Fibroblast of lung (primary cell): Measurements from ENCODE around the gene GPR142. TPM values are rescaled to one million over a fixed set of nuclear protein-coding genes. Genes with fewer than 3 reads are reported as not detected.

ENCODE experiments used
- DNase-seq, 2 donors: peaks; one replicate each; pipeline versions ENCODE4 v3.0.0 to v3.0.0-alpha.2; 2010; ENCODE audit warnings: low read depth in 2 of 2
- H2AFZ ChIP-seq: 2 replicates; pipeline ENCODE4 v1.5.1; 2012; ENCODE audit warnings: low read length, control low read depth, inconsistent platforms
- H3K27ac ChIP-seq: 2 replicates; pipeline ENCODE4 v1.5.1; 2011; ENCODE audit warnings: low read length, control low read depth; ENCODE audit not compliant: insufficient read depth
- H3K27me3 ChIP-seq: 2 replicates; pipeline ENCODE4 v1.5.1; 2011; ENCODE audit warnings: mild to moderate bottlenecking, low read length; ENCODE audit not compliant: control insufficient read depth, insufficient read depth
- H3K36me3 ChIP-seq: 2 replicates; pipeline ENCODE4 v1.5.1; 2011; ENCODE audit warnings: low read length; ENCODE audit not compliant: control insufficient read depth, insufficient read depth
- H3K4me1 ChIP-seq: 2 replicates; pipeline ENCODE4 v1.5.1; 2011; ENCODE audit warnings: low read length; ENCODE audit not compliant: control insufficient read depth, insufficient read depth; ENCODE audit errors: extremely low read depth
- H3K4me2 ChIP-seq: 2 replicates; pipeline ENCODE4 v1.5.1; 2011; ENCODE audit warnings: low read length, control low read depth; ENCODE audit not compliant: insufficient read depth; ENCODE audit errors: extremely low read depth
- H3K4me3 ChIP-seq, 4 experiments: fragments of 200-600 bp in 1 of 4; sonication (generic) in 1 of 4; replicated peaks in 1 of 4; 2 replicates each; pipeline ENCODE4 v1.5.1; 2011 to 2016; ENCODE audit warnings: low read length in 4 of 4, low read depth in 3 of 4, mild to moderate bottlenecking in 3 of 4, control low read depth in 2 of 4, inconsistent platforms in 1 of 4, mixed read lengths in 1 of 4; ENCODE audit not compliant: insufficient read depth in 1 of 4; ENCODE audit errors: control extremely low read depth in 1 of 4
- H3K79me2 ChIP-seq: 2 replicates; pipeline ENCODE4 v1.5.1; 2012; ENCODE audit warnings: mild to moderate bottlenecking, low read length, inconsistent platforms; ENCODE audit not compliant: control insufficient read depth, insufficient read depth
- H3K9ac ChIP-seq: 2 replicates; pipeline ENCODE4 v1.5.1; 2011; ENCODE audit warnings: mild to moderate bottlenecking, low read length, control low read depth; ENCODE audit not compliant: insufficient read depth
- H3K9me3 ChIP-seq: 2 replicates; pipeline ENCODE4 v1.5.1; 2012; ENCODE audit warnings: low read depth, low read length; ENCODE audit not compliant: control insufficient read depth, insufficient read depth
- H4K20me1 ChIP-seq: 2 replicates; pipeline ENCODE4 v1.5.1; 2011; ENCODE audit warnings: low read length; ENCODE audit not compliant: control insufficient read depth, insufficient read depth; ENCODE audit errors: extremely low read depth
- EZH2 ChIP-seq: IDR thresholded peaks from 2 replicates; pipeline ENCODE4 v1.5.1; 2012; ENCODE audit warnings: low read length, control low read depth, mild to moderate bottlenecking; ENCODE audit errors: missing control alignments
- polyA plus RNA-seq, 2 donors: library from polyadenylated mRNA; depleted of rRNA in 1 of 2; stranded (reverse) in 1 of 2; unstranded in 1 of 2; fragments of >200 nt; gene quantifications; 2 replicates each; pipeline ENCODE4 v1.2.1, GENCODE V29; 2011 to 2012; ENCODE audit warnings: missing spikeins in 1 of 2
- total RNA-seq: library from RNA; depleted of rRNA; stranded (reverse); fragments of >200 nt; gene quantifications from 2 replicates; pipeline ENCODE4 v1.2.1, GENCODE V29; 2014
- TF ChIP-seq, protein P1 (sequence below), 2 donors: IDR thresholded peaks in 1 of 2; conservative IDR thresholded peaks in 1 of 2; 1 replicate in 1 of 2; 2 replicates in 1 of 2; pipeline ENCODE4 v1.5.1; 2011 to 2012; ENCODE audit warnings: low read length in 2 of 2, control low read depth in 1 of 2, inconsistent platforms in 1 of 2, low read depth in 1 of 2, mild to moderate bottlenecking in 1 of 2

The GPR142 gene
- total and polyA plus RNA-seq, 2 donors (not counting 1 experiment from before 2014, with no cell fraction given), result not detected

DNA sequence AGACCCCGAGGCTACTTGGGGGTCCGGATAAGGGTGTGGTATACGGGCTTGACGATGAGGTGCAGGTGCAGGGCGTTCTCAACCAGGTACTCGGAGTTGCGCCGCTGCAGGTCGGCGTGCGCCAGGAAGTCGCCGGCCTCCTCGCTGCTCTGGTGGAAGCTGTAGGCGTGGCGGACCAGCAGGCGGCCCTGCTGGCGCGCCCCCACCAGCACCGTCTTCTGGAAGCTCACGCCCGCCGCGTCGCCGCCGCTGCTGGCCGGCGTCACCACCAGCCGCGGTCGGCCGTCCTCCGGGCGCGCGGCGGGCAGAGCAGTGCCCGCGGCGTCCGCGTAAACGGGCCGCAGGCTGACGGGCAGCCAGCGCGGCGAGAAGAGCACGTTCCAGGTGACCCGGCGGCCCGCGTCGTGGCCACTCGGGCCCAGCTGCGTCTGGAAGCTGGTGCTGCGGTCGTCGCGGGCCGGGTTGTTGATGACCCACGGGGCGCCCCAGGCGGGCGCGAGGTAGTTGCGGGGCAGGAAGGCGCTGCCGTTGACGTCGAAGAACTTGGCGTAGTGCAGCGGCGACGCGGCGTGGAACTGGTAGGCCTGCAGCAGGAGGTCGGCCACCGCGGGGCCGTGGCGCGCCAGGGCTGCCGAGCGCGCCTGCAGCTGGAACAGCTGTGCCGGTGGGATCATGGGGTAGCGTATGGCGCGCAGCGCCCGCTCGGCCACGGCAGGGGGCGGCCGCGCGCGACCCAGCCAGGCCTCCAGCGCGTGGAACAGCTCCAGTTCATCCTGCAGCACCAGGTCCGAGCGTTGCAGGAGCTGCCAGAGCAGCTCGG is 10.4 kb upstream of the GPR142 start:
- Histone ChIP-seq H3K4me3 (no peak overlapping the region), H3K27me3 (no peaks in the 10 kb centered on the region)

GRCh38 chr17:74357466-74357809 is 9.9 kb upstream of the GPR142 start:
- H3K9ac ChIP-seq, result no peak overlapping the region

More for the DNA sequence above, 10.4 kb upstream of the GPR142 start:
- no peak overlapping the region for H3K9ac ChIP-seq
- no peaks in the 10 kb centered on the region for H3K79me2 ChIP-seq
- no peak overlapping the region for H2AFZ ChIP-seq
- H3K27ac ChIP-seq, result no peak overlapping the region
- no peaks in the 10 kb centered on the region for H3K36me3 ChIP-seq
- DNase-seq, result no peak
- H3K4me1 ChIP-seq, result no peaks in the 10 kb centered on the region
- TF ChIP-seq, protein P1, sequence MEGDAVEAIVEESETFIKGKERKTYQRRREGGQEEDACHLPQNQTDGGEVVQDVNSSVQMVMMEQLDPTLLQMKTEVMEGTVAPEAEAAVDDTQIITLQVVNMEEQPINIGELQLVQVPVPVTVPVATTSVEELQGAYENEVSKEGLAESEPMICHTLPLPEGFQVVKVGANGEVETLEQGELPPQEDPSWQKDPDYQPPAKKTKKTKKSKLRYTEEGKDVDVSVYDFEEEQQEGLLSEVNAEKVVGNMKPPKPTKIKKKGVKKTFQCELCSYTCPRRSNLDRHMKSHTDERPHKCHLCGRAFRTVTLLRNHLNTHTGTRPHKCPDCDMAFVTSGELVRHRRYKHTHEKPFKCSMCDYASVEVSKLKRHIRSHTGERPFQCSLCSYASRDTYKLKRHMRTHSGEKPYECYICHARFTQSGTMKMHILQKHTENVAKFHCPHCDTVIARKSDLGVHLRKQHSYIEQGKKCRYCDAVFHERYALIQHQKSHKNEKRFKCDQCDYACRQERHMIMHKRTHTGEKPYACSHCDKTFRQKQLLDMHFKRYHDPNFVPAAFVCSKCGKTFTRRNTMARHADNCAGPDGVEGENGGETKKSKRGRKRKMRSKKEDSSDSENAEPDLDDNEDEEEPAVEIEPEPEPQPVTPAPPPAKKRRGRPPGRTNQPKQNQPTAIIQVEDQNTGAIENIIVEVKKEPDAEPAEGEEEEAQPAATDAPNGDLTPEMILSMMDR (conservative IDR thresholded peaks at IDR 0.05 in 1 of 2, IDR thresholded peaks at IDR 0.05 in 1 of 2; ENCODE audit: low read depth in 1 of 2, low read length in 2 of 2), result no peak
- no peak for TF ChIP-seq EZH2
- no peaks in the 10 kb centered on the region for H4K20me1 ChIP-seq
- H3K4me2 ChIP-seq, result no peak overlapping the region
- H3K9me3 ChIP-seq, result no peaks in the 10 kb centered on the region

GRCh38 chr17:74358697-74359096 is 8.6 kb upstream of the GPR142 start:
- DNase-seq, result no peak
- no peak overlapping the region for H2AFZ ChIP-seq
- TF ChIP-seq EZH2, result no peak
- TF ChIP-seq, protein P1 (conservative IDR thresholded peaks at IDR 0.05 in 1 of 2, IDR thresholded peaks at IDR 0.05 in 1 of 2; ENCODE audit: low read depth in 1 of 2, low read length in 2 of 2), result no peak
- H3K36me3 ChIP-seq, result no peaks in the 10 kb centered on the region
- no peak overlapping the region for H3K27ac ChIP-seq
- H3K4me3 ChIP-seq, result no peak overlapping the region
- no peak overlapping the region for H3K9ac ChIP-seq
- H3K4me1 ChIP-seq, result no peaks in the 10 kb centered on the region
- no peaks in the 10 kb centered on the region for H4K20me1 ChIP-seq
- H3K27me3 ChIP-seq, result no peaks in the 10 kb centered on the region
- H3K79me2 ChIP-seq, result no peaks in the 10 kb centered on the region
- H3K9me3 ChIP-seq, result no peaks in the 10 kb centered on the region
- H3K4me2 ChIP-seq, result no peak overlapping the region

More at GRCh38 chr17:74357466-74357809, 9.9 kb upstream of the GPR142 start:
- no peaks in the 10 kb centered on the region for H3K9me3 ChIP-seq
- no peaks in the 10 kb centered on the region for H4K20me1 ChIP-seq
- TF ChIP-seq EZH2, result no peak
- TF ChIP-seq, protein P1 (conservative IDR thresholded peaks at IDR 0.05 in 1 of 2, IDR thresholded peaks at IDR 0.05 in 1 of 2; ENCODE audit: low read depth in 1 of 2, low read length in 2 of 2), result no peak
- no peaks in the 10 kb centered on the region for H3K36me3 ChIP-seq
- no peaks in the 10 kb centered on the region for H3K79me2 ChIP-seq
- no peaks in the 10 kb centered on the region for H3K4me1 ChIP-seq
- no peak for DNase-seq
- H3K4me2 ChIP-seq, result no peak overlapping the region
- H3K27me3 ChIP-seq, result no peaks in the 10 kb centered on the region
- H2AFZ ChIP-seq, result no peak overlapping the region
- H3K4me3 ChIP-seq, result no peak overlapping the region
- H3K27ac ChIP-seq, result no peak overlapping the region
